Jurkat, Clone E6-1 (cell line): ENCODE results near the gene GPR4.

Experiments used
- DNase-seq: peaks from one replicate; pipeline ENCODE4 v3.0.0-alpha.2; 2011; ENCODE audit warnings: low read depth, low spot score
- H3K4me3 ChIP-seq: 2 replicates; pipeline ENCODE4 v1.5.1; 2011; ENCODE audit warnings: mild to moderate bottlenecking, low read length, control low read depth, moderate library complexity

Gene GPR4

DNA sequence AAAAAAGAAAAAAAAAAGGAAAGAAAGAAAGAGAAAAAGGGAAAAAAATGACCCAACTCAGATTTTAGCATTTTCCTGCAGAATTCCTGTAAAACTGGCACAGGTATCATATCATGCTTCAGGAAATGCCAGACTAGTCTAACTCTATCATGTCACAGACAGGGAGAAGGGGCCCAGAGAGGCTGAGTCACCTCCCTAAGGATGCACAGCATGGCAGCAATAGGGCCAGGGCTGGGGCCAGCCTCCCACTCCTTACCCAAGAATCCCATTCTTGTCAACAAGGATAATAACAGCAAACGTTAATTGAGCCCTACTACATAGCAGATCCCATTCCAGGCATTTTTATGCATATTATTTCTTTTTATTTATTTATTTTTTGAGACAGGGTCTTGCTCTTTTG lies 8.5 kb downstream of the GPR4 start:
- no peak for DNase-seq
- no peak overlapping the region for H3K4me3 ChIP-seq

GRCh38 chr19:45592366-45592765 lies 9.6 kb downstream of the GPR4 start:
- no peak for DNase-seq
- no peak overlapping the region for H3K4me3 ChIP-seq

DNA sequence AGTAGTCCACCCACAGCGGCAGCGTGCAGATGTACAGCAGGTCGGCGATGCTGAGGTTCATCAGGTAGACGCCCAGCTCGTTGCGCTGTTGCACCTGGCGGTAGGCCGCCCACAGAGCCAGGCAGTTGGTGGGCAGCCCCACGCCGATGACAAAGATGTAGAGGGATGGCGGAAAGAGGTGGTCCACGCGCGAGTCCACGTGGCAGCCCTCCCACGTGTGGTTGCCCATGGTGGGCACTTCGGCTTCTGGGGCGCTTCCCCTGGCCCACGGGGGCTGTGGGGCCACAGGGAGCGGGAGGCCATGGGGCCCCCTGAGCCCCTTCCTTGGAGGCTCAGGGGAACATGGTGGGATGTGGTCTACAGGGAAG lies 10.4 kb downstream of the GPR4 start:
- no peak for DNase-seq
- H3K4me3 ChIP-seq = no peak overlapping the region

- H3K4me3 ChIP-seq = no peak overlapping the region
- DNase-seq = no peak
These were observed 10.9 kb downstream of the GPR4 start for GRCh38 chr19:45591004-45591637.

DNA sequence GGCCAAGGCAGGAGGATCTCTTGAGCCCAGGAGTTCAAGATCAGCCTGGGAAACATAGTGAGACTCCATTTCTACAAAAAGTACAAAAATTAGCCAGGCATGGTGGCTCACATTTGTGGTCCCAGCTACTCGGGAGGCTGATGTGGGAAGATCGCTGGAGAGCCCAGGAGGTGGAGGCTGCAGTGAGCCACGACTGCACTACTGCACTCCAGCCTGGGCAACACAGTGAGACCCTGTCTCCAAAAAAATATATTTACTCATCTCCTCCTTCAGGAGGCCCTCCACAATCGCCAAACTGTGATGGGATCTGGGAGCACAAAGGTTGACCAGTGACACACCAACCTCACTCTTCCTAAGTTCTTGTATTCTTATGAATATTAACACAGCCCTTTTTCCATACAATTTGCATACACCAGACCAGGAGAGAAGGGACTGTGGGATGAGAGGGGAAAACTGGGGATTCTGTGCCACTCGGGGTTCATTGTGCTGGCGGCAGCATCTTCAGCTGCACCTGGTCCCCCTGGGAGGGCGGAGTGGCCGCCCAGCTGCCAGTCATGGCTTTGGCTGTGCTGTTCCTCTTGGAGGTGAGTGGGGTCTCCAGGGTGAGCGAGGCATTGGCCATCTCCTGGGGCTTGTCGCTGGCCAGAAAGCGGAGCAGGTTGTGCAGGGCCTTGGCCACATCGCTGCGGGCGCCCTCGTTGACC lies 11.6 kb downstream of the GPR4 start:
- H3K4me3 ChIP-seq = no peak overlapping the region
- DNase-seq = no peak

DNA sequence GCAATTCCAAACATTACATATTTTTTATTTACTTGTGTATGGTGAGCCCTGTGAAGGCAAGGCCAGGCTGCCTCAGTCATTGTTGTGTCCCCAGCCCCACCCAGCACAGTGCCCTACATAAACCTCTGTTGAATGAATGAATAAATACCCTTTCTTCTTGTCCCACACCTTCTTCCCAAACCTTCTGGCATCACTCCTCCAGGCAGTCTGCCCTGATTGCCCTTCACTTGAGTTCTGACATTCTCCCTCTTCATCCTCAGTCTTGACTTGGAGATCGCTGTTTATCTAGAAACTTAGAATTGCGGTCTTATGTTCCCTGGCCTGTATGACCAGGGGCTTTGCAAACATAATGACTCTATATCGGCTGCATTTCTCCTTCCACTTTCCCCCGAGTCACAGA lies 12.2 kb downstream of the GPR4 start:
- DNase-seq = no peak
- H3K4me3 ChIP-seq = no peak overlapping the region

- no peak for DNase-seq
These were observed 14.1 kb downstream of the GPR4 start for GRCh38 chr19:45587873-45588272.

DNA sequence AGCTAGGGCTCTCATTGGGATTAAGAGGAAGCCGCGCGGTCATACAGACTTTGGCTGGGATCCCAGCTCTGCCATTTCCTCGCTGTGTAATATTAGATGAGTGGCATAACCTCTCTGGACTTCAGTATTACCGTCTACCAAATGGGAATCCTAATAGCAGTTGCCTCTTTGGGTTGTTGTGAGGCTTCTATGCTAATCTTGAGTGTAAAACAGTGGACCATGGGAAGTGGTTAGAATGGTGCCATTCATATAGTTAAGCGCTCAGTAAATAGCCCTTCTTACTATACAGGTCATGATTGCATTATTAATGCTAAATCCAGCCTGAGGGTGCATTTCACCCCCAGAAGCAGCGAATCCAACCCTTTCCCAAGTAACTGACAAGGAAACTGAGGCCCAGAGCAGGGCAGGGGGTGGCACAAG lies 16.8 kb downstream of the GPR4 start:
- DNase-seq = no peak

More at GRCh38 chr19:45587873-45588272, 14.1 kb downstream of the GPR4 start:
- no peak overlapping the region for H3K4me3 ChIP-seq

DNA sequence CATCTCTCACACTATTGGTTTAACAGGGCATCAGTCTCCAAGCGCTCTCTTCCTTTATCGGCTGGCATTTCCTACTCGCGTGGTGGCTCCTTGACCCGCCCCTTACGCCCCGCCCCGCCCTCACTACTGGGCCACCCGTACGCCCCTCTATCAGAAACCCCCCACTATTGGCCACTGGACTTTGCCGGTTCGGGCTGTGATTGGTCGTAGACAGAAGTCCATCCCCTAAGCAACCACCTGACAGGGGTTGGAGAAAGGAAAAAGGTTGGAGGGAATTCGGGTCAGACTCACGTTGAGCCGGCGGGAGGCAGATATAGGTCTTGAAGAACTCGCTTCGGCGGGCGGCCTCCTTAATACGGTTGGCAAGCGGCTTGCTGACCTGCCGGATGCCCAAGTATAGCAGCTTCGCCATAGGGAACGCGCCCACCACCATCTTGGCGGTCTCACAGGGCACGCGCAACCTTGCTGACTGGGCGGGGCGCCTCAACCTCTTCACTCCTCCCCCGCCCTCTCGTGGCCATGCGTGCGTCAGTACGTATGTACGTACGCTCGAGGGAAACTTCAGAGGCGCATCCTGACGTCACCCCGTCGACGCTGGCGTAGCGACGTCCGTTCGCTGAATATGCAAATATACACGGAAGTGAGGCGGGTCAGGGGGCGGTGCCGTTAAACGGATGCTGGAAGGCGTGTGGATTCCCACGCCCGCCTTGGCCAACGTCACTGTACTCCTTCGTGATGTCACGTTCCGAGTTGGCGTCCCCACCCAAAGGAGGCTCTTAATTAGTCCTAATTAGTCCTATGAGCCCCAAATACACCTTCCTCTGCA lies 17.5 kb downstream of the GPR4 start, which contains the start of gene OPA3:
OPA3 (minus strand) TSS at position 471 of the 826 bp plus-strand sequence; CDS start at position 433, 38 bp downstream.
- DNase-seq = peak; percentile 100
- peak within 1 kb of the TSS; percentile 98 for H3K4me3 ChIP-seq

More for the DNA sequence above, 16.8 kb downstream of the GPR4 start:
- peak overlapping the region; percentile 98 for H3K4me3 ChIP-seq

GRCh38 chr19:45581576-45581975 lies 20.4 kb downstream of the GPR4 start:
- no peak for DNase-seq
- H3K4me3 ChIP-seq = no peak overlapping the region

- H3K4me3 ChIP-seq = no peak overlapping the region
- DNase-seq = no peak
These were observed 23.2 kb downstream of the GPR4 start for GRCh38 chr19:45578861-45579260.

DNA sequence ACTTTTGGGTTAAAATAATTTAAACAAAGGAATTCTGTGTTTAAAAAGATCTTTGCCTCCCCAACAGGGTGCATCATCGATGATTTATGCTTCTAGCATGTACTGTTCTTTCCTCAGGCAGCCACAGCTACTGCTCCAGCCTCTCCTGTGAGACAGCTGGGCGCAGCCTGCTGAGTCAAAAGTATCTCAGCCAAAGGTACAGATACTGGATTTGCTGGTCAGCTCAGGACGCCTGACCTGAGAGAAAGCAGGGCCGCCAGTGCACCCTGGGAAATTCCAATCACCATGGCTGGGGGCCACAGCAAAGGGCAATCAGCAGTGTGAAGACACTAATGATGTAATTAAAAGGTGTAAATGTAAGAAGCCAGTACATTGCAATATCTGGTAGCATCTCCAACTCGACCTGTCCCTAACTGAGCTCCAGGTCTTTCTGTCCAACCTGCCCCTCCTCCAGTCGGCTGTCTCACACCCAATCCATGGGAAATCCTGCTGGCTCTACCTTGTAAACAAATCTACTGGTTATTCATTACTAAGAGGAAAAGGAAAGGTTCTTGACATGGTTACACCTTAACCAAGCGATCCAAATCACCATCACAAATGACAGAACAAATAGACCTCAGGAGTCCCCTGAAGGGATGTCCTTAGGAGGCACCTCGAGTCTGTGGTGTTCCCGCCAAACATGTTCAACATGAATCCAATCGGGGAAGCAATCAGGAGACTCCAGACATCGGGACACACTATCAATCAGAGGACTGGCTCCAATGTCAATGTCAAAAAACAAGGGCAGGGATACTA lies 24.7 kb downstream of the GPR4 start:
- no peak for DNase-seq
- no peak overlapping the region for H3K4me3 ChIP-seq

- H3K4me3 ChIP-seq = no peak overlapping the region
- no peak for DNase-seq
These were observed 25.3 kb downstream of the GPR4 start for GRCh38 chr19:45576682-45577081.

DNA sequence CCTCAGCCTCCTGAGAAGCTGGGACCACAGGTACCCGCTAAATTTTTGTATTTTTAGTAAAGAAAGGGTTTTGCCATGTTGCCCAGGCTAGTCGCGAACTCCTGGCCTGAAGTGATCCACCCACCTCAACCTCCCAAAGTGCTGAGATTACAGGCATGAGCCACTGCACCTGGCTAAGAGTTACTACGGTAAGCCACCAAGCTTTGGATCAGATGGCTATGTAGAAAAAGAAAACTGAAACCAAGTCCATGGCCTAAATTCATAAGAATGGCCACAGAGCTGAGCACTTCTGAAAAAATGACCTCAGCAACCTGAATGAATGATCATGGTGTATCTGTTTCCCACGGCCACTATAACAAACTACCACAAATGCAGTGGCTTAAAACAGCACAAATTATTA lies 26.8 kb downstream of the GPR4 start:
- H3K4me3 ChIP-seq = no peak overlapping the region
- DNase-seq = no peak

DNA sequence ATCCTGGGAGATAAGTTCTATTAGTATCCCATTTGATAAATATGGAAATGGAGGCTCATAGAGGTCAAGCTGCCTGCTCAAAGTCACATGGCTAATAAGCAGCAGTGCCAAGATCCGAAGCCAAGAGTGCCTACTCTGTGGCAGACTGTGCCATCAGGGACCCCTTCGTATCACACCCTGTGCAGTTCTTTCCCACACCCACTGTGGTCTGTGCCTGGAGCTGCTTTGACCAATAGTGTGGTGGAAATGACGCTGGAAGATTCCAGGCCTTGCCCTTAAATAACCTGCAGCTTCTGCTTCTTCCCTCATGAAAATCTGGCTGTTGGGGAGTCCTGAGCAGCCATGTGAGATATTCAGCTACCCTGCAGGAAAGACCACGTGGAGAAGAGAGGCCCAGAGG lies 27.5 kb downstream of the GPR4 start:
- DNase-seq = no peak
- H3K4me3 ChIP-seq = no peak overlapping the region

GRCh38 chr19:45571457-45572220 lies 30.4 kb downstream of the GPR4 start:
- no peak for DNase-seq
- H3K4me3 ChIP-seq = no peak overlapping the region

GRCh38 chr19:45569619-45570421 lies 32.2 kb downstream of the GPR4 start:
- H3K4me3 ChIP-seq = no peak overlapping the region
- no peak for DNase-seq

DNA sequence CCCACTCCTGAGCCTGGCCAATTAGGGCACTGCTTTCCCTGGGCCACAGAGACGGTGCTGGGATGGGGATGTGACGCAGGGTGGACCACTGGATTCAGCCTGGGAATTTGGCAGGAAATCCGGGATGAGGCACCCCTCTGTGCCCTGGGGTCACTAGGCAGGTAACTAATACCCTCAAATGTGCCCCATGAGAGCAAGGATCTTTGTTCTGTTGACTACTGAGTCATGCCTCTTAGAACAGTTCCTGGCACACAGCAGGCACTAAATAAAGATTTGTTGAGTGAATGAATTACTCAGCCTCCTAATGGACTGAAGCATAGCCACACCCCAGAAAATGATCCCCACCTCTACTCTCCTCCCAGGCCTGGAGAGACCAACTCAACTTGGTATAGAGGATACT lies 33.3 kb downstream of the GPR4 start:
- no peak overlapping the region for H3K4me3 ChIP-seq
- DNase-seq = no peak
